Daoy (cell line): Measurements from ENCODE around the gene BLTP1. TPM values are rescaled to one million over a fixed set of nuclear protein-coding genes. Genes with fewer than 3 reads are reported as not detected.

Source experiments
- DNase-seq: peaks from one replicate; pipeline ENCODE4 v3.0.0-alpha.2; 2015; ENCODE audit warnings: low read depth
- total RNA-seq: library from RNA; depleted of rRNA; stranded (reverse); fragments of >200 nt; shearing (Covaris generic); gene quantifications from 2 replicates; pipeline ENCODE4 v1.2.3, GENCODE V29; 2014; rRNA removed

Gene BLTP1
- total RNA-seq, 1 experiment from 2014 or later = 7.8 TPM

DNA sequence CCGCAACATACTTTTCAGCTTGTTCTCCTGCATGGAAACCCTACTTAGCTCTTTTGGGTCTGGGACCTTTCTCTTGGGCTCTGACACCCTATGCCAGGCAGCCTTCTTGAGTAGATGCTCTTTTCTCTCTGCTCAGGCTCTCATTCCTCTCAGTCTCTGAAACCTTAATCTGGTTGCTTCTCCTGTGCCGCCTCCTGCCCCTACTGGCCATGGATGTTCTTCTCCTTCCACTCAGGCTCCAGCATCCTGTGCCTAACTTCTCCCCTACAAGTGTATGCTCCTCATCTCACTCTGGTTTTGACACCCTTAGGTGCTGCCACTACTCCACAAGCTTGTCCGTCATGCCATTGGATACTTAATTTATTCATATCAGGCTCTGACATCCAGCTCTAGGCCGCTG lies 15.2 kb downstream of the BLTP1 start:
- DNase-seq = no peak

DNA sequence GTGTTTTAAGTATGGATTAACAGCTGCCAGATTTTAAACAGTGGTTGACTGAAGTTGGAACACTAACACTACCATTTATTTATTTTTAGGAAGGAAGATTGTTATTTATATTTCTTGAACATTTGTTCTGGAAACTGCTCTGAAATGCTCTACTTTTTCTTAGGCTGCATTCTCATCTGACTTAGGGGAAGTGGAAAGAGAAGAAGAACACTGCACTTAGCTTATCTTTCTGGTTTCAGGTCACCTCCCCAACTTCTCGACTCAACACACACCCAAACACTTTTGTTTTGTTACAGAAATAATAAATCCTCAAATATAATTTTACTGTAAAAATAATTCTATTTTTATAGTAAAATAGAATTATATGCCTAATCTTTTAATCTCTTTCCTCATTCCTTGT lies 18.6 kb downstream of the BLTP1 start:
- no peak for DNase-seq

DNA sequence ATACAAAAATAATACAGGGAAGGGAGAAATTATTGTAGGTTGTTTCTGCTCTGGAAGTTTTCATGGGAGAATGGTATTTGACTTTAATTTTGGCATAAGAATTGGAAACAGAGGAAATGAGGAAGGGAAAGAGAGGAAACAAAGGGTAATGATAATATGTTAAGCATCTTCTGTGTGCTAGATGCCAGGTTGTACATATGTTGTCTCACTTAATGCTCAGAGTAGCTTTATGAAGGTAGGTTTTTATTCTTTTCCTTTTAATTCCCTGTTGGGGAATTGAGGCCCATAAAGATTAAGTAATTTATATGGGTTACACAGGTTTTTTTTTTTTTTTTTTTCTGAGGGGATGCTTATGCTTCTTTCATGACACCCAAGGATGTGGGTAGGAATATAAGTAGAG lies 19.2 kb downstream of the BLTP1 start:
- no peak for DNase-seq

DNA sequence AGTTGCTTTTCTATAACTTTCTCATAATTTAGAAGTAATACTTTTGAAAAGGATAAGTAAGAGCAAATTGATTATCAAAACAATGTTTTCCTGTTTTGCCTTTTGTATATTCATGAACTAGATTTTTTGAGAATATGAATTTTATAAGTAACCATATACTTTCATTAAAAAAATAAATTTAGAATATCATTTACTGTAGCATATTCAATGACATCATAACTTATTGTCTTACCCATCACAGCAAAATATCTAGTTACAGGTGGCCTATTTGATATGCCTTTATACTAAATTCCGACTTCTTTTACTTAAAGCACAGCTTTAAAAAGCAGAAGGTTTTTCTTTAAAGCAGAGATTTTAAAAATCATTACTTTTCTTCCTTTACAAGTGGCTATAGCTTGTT lies 20.1 kb downstream of the BLTP1 start:
- DNase-seq = no peak

DNA sequence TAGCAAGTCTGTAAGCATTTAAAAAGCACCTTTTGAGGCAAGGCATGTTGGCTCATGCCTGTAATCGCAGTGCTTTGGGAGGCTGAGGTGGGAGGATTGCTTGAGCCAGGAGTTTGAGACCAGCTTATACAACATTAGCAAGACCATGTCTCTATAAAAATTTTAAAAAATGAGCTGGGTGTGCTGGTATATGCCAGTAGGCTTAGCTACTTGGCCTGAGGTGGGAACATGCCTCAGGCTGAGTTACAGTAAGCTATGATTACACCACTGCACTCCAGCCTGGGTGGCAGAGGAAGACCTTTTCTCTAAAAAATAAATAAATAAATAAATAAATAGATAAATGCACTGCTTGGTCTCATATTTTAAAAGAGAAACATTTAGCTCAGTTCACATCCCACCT lies 26.8 kb downstream of the BLTP1 start:
- DNase-seq = no peak

DNA sequence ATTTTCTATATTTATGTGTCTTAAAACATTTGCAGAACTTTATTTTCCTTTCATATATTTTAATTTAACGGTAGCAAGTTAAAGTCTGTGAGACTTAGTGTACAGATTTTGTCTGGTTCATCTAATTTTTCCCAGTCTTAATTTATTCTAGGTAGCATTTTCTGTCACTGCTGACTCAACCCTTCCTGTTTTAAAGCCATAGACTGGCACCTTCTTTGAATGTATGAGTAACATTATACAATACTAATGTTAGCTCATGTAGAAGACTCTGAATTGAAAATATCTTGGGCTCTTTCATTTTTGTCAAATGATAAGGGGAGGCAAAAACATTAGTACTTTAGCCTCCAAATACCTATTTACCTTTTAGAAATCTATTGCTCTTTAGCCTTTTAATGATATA lies 43.6 kb downstream of the BLTP1 start:
- DNase-seq = no peak

Other genes starting within 250 kb of the BLTP1 start
- 1.1 and 1.3 TPM in 2 replicates for gene TRPC3, start 200.3 kb upstream of the BLTP1 start, total RNA-seq
- not detected in 2 replicates for gene ADAD1, start 226.7 kb downstream of the BLTP1 start, total RNA-seq